HG03280 (cell line): ENCODE measurements around the gene SPX.

Source experiments
- ATAC-seq: cut with Tn5 transposase; IDR thresholded peaks from one replicate; pipeline ENCODE4 v1.9.1; 2021; ENCODE audit warnings: mild to moderate bottlenecking, moderate library complexity; ENCODE audit not compliant: unreplicated experiment

Gene SPX

DNA sequence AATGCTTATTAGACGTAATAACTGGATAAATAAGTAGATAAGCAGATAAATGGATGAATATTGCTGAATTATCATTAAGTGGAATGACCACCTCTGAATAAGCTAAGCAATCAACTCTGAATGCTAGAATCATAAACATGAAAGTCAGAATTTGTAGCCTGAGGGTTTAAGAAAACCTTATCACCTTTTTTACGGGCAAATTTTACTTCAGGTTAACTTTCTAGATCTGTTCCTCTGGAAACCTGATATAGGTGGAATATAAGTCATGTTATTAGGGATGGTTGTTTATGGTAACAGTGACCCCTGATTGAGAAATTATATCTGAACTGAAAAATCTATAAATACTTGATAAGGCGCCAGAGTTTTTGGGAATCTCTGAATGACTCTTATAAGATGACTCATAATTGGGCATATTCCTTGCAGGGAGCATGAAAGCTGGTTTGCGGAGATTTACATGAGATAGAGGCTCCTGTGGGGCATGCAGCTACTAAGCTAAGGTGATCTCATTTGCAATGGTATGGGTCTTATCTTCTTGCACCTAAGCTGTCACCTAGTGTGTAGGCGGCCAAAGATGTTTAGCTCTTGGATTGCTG, 12.1 kb downstream of the SPX start:
- no peak for ATAC-seq

DNA sequence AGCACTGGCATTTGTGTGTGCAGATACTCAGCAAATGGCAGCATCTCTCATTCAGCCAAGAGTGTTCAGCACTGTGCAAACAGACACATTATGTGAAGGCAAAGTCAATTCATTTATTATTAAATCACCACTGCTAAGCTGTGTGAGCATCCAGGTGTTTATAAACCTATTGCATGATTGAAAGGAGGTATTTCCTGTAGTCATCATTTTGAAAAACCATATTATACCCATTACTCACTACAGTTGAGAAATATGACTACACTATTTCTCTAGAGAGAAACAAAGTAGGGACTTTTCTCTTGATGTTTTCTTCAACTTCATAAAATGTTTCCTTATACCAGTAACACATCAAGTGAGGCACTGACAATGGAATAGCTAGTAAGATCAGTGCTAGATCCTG, 13.7 kb downstream of the SPX start:
- no peak for ATAC-seq

DNA sequence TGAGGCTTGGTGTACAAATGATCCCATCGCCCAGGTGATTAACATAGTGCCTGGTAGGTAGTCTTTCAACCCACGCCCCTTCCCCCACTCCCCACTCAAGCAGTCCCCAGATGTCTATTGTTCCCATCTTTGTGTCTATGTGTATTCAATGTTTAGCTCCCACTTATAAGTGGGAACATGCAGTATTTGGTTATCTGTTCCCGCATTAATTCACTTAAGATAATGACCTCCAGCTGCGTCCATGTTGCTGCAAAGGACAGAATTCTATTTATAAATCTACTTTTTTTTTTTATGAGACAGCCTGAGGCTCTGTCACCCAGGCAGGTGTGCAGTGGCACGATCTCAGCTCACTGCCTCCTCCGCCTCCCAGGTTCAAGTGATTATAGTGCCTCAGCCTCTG, 15.7 kb downstream of the SPX start:
- ATAC-seq = no peak

DNA sequence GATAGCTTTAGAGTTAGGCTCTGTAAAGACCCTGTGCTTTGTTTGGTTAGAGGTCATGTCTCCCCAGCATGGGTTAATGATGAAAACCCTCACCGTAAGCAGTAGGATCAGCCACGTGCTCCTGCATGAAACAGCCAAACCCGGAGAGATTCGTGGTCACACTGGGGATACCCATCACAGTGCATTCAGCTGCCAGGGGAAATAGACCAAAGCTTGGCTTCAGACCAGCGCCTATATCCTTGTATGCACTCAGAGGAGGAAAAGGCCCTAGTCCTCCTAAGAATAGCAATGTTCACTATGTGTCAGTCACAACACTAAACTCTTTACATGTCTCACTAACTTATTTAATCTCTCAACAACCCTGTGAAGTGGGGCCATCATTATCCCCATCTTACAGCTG, 16.3 kb downstream of the SPX start:
- ATAC-seq = no peak

DNA sequence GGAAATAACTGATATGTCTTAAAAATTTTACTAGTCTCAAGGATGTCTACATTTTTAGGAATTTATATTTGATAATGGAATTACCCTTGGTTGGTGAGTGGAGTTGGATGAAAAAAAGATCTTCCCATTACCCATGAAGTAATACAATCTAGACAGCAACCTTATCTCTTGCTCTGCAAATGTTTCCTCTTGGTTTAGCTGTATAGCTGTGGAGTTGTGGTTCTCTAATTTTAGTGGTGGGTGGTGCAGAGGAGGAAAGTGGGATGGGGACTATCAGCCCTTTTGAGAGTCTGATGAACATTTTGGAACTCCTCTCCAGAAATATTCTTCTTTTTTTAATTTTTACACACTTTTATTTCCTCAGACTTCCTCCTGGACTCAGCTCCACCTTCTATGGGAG, 17.1 kb downstream of the SPX start:
- ATAC-seq = no peak

DNA sequence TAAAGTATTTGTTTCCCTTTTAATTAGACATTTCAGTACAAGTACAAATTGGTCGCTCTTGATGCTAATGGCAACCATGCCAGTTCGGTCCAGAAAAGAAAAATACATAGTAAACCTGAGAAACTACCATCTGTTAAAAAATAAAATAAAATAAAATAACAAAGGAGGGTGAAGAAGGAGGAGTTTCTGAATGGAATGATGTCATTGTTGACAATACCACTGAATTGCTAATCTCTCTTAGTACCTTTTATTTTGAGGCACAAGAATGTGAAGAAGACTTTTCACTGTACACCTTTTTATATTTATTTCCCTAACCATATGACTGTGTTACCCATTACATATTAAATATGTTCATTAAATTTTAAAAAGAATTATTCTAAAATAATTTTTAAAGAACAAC, 19.5 kb downstream of the SPX start:
- no peak for ATAC-seq

DNA sequence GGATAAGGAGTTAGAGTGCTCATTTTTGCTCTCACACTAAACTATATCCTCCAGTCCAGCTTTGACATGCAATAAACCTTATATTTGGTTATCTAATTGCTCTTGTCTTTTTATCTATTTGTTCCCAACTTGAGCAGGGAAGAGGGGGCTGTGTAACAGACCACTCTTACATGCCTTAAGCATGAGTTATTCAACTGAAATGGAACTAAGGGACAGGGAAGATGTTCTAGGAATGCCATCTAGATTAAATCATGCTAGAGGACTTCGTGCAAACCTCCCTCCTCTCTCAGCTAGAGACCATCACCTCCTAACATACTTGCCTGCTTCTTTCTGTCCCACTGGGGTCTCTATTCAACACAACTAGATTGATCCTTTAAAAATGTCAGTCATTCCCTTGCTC, 20.6 kb downstream of the SPX start:
- no peak for ATAC-seq

DNA sequence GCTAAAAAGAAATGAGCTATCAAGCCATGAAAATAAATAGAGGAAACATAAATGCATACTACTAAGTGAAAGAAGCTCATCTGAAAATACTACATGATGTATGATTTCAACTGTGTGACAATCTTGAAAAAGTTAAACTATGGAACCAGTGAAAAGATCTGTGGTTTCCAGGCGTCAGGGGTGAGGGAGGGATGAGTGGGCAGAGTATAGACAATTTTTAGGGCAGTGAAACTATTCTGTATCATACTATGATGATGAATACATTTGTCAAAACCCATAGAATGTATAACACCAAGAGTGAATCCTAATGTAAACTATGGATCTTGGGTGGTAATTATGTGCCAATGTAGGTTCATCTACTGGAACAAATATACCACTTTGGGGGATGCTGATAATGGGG, 21.3 kb downstream of the SPX start:
- ATAC-seq = no peak

DNA sequence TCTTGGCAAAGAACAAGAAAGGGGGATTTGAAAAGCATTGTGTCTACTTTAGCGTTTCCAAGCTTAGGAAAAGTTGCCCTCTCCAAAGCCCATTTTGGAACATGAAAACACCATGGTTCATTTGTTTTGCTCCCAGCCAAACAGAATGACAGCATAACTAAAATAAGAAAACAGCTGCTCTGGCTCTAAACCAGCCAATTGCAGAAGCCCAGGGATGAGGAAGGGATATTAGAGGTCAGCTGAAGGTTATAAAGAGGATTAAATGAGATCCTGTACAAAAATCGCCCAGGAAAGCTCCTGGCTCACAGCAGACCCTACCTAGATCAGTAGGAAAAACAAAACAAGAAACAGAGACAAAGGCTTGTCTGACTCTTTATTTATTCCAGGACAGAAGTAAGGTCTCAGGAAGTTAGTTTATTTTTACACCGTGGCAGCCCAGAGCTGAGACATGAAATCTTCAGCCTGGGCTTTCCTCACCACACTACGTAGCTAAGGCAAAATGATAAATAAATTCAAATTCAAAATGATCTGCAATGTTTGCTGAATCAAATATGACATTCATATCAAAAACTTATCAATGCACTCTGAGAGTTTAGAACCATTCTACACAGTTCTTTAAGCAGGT, 25.9 kb downstream of the SPX start:
- ATAC-seq = no peak

DNA sequence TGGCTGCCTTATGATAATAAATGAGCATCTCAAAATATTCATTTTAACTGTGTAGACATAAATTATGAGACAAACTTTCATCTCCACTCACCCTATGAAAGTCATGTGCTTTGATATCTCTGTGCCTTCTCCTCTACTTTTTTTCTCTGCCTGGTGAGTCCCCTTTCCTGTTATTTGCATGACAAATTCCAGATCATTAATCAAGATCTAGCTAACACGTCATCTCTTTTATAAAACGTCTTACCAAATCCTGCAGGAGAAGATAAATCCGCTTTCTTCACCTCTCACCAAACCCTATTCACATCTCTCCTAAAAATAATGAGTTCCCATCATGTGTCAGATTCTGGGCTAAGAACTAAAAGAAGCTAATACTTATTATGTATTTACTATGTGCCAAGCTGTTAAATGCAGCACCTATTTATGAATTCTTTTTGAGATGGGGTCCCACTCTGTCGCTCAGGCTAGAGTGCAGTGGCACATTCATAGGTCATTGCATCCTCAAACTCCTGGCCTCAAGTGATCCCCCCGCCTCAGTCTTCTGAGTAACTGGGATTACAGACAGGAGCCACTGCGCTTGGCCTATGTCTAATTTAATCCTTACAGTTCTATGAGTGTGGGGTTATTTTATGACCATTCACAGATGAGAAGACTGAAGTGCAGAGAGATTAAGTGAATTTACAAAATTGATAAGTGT, 26.7 kb downstream of the SPX start:
- ATAC-seq = no peak

DNA sequence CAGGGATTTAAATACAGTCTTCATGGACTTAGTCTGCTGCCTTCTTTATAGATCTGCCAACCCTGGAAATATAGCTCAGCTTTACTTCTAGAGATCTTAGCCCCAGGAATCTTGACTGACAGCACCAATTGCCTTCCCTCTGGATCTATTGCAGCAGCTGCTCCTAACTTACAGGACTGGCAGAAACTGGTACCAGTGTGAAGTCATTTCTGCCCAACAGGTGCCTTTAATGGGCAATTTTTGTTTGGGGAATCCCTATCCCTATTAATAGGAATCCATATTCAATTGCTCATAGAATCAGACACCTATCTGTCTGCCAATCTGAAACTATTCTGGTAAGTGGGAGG, 27.2 kb downstream of the SPX start:
- ATAC-seq = no peak

DNA sequence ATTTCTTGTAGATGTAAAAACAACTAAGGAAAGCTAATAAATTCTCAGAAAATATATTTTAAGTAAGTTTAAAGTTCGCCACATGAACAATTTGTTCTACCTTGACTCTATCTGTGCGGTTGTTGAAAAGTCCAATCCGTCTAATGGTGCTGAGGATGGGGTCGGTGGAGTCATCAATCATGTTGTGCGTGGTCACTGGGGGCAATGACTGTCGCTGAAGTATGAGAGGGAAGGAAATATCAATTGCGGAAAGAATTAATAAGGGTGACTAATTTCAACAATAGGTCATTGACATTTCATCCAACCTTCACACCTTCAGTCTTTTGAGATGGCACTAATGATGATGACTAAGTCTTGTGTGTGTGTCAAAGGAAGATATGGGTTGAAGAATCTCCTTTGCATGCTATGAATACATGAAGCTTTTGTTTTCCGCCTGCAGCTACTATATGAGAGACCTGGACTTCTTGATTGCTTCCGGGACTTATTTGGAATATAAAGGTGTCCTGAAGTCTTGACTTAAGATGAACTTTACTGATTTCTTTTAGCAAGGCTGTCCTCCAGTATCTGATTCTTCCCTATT, 32.1 kb downstream of the SPX start:
- ATAC-seq = no peak

DNA sequence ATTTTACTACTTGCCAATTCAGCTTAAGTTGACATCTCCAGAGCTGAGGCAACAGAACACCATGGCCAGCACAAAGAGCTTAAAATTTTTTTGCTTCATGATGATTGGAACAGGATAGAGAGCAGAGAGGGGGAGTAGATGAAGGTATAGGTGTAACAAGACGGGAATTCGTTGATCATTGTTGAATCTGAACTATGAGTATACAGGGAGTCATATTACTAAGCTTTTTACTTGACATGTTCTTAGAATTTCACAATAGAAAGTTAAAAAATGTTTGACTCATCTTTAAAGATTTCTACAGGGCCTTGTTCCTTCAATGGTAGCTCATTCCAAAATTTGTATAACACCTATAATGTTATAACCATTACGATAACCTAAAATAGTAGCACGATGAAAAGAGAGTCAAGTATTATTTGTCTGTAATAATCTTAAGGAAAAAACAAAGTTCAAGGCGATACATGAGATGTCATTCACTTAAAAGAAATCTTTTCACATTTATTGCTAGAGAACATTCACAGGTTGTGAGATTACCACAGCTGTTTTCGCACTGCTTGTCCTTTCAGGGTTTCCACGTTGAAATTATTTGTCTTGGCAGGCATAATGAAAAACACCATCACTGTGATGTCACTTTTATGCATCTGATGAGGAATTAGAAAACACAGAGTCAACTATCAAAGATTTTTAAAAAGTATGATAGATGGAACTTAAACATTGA, 33.9 kb downstream of the SPX start:
- ATAC-seq = no peak

DNA sequence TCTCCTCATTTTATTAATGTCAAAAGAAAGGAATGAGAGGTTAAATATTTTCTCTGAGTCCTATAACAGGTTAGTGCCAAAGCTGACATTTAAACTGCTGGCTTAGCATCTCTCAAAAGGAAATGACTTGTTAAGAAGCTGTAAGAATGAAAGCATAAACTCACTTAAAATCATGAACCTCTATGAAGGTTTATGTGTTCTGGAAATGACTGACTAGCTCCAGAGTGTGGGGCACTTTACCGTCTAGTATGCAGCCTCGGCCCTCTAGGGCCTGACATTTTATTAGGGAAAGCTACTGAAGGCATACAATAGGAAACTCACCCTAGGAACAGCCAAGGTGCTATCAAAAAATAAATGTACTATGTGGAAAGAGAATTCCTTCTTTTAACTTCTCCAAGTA, 35.1 kb downstream of the SPX start:
- no peak for ATAC-seq

DNA sequence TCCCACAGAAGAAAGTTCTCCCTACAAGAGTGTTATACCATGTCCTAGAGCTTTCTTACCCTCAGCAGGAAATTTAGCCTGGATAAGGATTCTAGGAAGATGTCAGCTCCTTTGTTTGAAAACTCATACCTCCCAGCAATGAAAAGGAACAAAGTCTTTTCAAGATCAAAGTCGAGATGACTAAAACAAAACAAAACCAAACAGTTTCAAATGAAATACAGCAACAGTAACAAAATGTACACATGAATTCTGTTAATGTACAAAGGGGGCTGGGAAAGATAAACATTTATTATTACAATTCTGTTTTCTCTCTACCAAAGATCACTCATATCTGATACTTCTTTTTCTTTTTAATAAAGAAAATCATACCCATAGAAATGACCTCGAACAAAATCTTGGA, 36.8 kb downstream of the SPX start:
- no peak for ATAC-seq

DNA sequence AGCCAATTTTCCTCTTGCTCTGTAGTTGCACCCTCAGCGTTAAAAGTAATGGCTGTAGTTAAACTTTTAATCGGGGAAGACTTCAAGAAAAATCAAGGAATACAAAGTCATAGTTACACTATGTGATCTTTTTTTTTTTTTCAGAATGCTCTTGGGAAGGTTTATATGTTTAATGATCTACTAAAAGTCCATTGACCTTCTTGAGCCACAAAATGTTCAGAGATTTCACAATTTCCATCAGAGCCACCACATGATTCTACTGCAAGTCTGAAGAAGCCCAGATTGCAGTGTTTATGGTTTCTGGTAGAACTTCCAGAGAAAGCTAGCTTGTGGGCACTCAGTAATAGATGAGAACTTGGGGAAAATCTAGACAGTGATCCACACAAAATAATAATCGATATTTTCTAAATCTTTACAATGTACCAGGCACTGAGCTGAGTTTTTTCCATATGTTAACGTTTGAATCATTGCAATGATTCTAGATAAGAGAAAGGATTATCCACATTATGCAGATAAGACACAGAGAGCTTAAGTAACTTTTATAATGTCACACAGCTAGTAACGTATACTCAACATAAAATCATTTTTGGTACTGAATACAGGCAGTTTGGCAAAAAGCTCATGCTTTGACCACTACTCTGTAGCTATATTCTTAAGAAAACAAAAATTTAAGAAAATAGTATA, 40.3 kb downstream of the SPX start:
- no peak for ATAC-seq

DNA sequence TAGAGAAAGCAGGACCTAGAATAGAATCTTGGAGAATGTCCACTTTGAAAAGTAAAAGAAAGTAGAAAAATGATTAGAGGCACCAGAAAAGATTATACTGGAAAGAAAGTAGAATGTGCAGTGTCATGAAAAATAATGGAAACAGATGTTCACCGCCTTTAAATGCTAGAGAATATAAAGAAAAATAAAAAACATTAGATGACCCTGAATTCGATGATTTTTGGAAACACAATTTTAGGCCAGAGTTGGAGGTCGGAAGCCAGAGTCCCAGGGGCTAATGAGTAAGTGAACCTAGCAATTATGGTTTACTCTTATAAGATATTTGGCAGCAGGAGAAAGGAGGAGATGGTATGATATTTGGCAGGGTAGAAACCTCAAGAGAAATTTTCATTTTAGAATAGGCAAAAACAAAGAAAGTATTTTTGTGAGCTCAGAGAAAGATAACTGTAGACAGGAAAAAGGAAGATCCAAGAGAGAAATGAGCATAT, 40.9 kb downstream of the SPX start:
- ATAC-seq = no peak

DNA sequence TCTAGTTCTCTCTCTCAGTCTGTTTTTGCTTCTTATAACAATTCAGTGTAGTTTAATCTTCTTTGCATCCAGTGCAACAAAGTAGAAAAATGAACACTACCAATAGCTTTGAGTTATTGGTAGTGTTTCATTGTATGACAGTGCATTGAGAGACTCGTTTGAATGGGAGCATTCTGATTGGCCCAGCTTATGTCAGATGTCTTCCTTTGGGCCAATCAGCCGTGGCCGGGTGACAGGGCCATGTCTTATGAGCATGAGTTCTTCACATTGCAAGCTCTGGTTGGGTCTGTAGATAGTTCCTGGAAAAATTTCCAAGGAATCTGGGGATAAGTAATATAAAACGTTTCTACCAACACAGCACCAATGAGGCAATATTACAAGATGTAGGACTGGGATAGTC, 42.0 kb downstream of the SPX start:
- no peak for ATAC-seq

DNA sequence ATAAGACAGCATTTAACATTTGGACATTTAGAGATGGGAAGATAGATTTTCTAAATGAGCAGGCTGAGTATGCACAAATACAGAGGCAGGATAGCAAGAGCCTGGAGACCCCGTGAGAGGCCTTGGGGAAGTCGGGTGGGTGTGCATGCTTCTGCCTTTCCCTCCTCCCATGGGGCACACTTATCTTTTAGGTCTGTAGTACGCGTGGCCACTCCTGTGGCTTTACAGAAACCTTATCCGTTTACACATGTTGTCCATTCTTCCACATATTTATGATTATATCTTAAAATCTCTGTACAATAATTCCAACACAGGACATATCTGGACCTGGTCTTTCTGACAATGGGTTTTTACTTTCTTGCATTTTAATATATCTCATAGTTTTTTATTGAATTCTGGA, 45.0 kb downstream of the SPX start:
- no peak for ATAC-seq

DNA sequence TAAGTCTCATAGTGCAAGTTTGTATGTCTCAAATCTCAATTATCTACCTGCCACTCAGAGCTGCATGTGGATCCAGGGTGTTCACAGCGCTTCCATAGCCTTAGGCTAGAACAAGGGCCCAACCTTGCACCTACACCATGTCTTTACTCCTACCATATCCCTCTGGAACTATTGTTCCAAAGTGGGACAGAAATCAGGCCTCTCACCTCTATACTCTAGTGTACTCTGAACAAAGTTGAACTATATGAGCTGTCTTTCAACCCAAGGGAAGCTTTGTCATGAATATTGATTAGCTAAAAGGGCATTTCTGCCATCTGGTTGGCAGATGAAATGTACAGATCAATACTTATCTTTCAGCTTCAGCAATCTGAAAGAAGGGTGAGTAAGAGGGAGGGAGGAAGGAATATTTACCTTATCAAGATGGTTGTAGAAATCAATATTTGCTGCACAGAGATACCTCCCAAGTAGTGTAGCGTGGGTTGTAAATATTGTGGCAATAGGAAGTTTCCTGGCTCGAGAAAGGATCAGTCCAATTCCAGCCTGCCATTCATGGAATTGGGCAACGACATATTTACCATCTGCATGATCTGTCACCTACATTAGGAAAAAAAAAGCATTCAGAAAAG, 47.8 kb downstream of the SPX start:
- no peak for ATAC-seq

DNA sequence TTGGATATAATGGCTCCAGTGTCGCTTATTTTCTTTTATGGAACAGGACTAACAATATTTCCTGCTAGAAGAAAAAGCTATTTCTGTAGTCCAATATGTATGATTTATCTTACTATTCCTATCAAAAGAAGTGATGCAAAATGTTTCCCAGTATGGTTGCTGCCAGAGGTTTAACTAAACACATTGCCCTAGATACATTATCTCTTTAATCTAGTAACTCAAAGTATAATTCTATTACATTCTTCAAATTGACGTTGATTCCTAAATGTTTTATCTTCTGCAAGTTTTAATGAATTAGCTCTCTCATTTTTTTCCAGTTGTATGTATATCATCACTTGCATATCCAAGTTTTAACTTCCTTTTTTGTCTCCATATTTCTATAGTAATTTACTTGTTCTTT, 50.3 kb downstream of the SPX start:
- ATAC-seq = no peak
